Mesenchymal stem cell (in vitro differentiated cells and primary cell): Measurements from ENCODE around the gene SEZ6.

ENCODE experiments used
- DNase-seq: peaks from one replicate; pipeline ENCODE4 v3.0.0-alpha.2; 2013
- H2AFZ ChIP-seq: one replicate; pipeline ENCODE4 v1.6.1; 2013; ENCODE audit warnings: low read depth, mild to moderate bottlenecking, control low read depth, inconsistent platforms, low read length, moderate library complexity
- H2AK5ac ChIP-seq: 2 replicates; pipeline ENCODE4 v1.6.1; 2013; ENCODE audit warnings: low read length, moderate library complexity, mild to moderate bottlenecking, inconsistent platforms; ENCODE audit not compliant: severe bottlenecking
- H2BK120ac ChIP-seq: one replicate; pipeline ENCODE4 v1.6.1; 2013; ENCODE audit warnings: low read depth, mild to moderate bottlenecking, inconsistent platforms, low read length, moderate library complexity
- H2BK12ac ChIP-seq, 2 experiments: one replicate each; pipeline ENCODE4 v1.6.1; 2013; ENCODE audit warnings: inconsistent platforms in 2 of 2, low read length in 2 of 2, mild to moderate bottlenecking in 2 of 2, moderate library complexity in 2 of 2, control low read depth in 1 of 2
- H2BK15ac ChIP-seq: one replicate; pipeline ENCODE4 v1.6.1; 2013; ENCODE audit warnings: mild to moderate bottlenecking, low read depth, inconsistent platforms; ENCODE audit not compliant: poor library complexity, severe bottlenecking
- H2BK5ac ChIP-seq: 2 replicates; pipeline ENCODE4 v1.6.1; 2013; ENCODE audit warnings: low read depth, mild to moderate bottlenecking, low read length, control low read depth, inconsistent platforms; ENCODE audit not compliant: poor library complexity, severe bottlenecking
- H3K14ac ChIP-seq, 2 experiments: one replicate each; pipeline ENCODE4 v1.6.1; 2013; ENCODE audit warnings: inconsistent platforms in 2 of 2, low read length in 2 of 2, control low read depth in 1 of 2, mild to moderate bottlenecking in 1 of 2, moderate library complexity in 1 of 2
- H3K18ac ChIP-seq, 2 experiments: one replicate each; pipeline ENCODE4 v1.6.1; 2013; ENCODE audit warnings: inconsistent platforms in 2 of 2, low read length in 2 of 2, control low read depth in 1 of 2, low read depth in 1 of 2, mild to moderate bottlenecking in 1 of 2
- H3K23ac ChIP-seq, 2 experiments: one replicate each; pipeline ENCODE4 v1.6.1; 2013; ENCODE audit warnings: inconsistent platforms in 2 of 2, low read length in 2 of 2, mild to moderate bottlenecking in 2 of 2, moderate library complexity in 2 of 2, control low read depth in 1 of 2
- H3K27ac ChIP-seq: 2 replicates; pipeline ENCODE4 v1.5.1; 2013; ENCODE audit warnings: mild to moderate bottlenecking, moderate library complexity, low read length, control low read depth, inconsistent platforms; ENCODE audit not compliant: poor library complexity, severe bottlenecking
- H3K27me3 ChIP-seq, 2 experiments: 2 replicates each; pipeline versions ENCODE4 v1.6.1 to v1.7.0; 2013; ENCODE audit warnings: low read length in 2 of 2, mild to moderate bottlenecking in 2 of 2, moderate library complexity in 2 of 2, control low read depth in 1 of 2, inconsistent platforms in 1 of 2; ENCODE audit not compliant: control insufficient read depth in 1 of 2, insufficient read depth in 1 of 2
- H3K36me3 ChIP-seq, 2 experiments: 2 replicates each; pipeline versions ENCODE4 v1.6.1 to v1.7.0; 2013; ENCODE audit warnings: low read length in 2 of 2, control low read depth in 1 of 2, inconsistent platforms in 1 of 2, low read depth in 1 of 2, mild to moderate bottlenecking in 1 of 2; ENCODE audit not compliant: insufficient read depth in 2 of 2, control insufficient read depth in 1 of 2
- H3K4ac ChIP-seq, 2 experiments: one replicate each; pipeline ENCODE4 v1.6.1; 2013; ENCODE audit warnings: inconsistent platforms in 2 of 2, low read length in 2 of 2, mild to moderate bottlenecking in 2 of 2, moderate library complexity in 2 of 2, control low read depth in 1 of 2, low read depth in 1 of 2
- H3K4me1 ChIP-seq: 2 replicates; pipeline ENCODE4 v1.6.1; 2013; ENCODE audit warnings: low read depth, low read length, control low read depth; ENCODE audit not compliant: control insufficient read depth, insufficient read depth
- H3K4me2 ChIP-seq: 2 replicates; pipeline ENCODE4 v1.6.1; 2013; ENCODE audit warnings: low read length, mild to moderate bottlenecking, inconsistent platforms; ENCODE audit not compliant: poor library complexity, severe bottlenecking
- H3K4me3 ChIP-seq, 2 experiments: 2 replicates each; pipeline versions ENCODE4 v1.5.1 to v1.7.0; 2013; ENCODE audit warnings: low read length in 2 of 2, mild to moderate bottlenecking in 2 of 2, control low read depth in 1 of 2, low read depth in 1 of 2; ENCODE audit not compliant: insufficient read depth in 1 of 2
- H3K79me1 ChIP-seq: replicated peaks from 2 replicates; pipeline ENCODE4 v1.6.1; 2013; ENCODE audit warnings: mild to moderate bottlenecking, control low read depth, low read length, inconsistent platforms; ENCODE audit not compliant: poor library complexity, severe bottlenecking
- H3K9ac ChIP-seq: 2 replicates; pipeline ENCODE4 v1.7.0; 2013; ENCODE audit warnings: mild to moderate bottlenecking, low read length, moderate library complexity
- H3K9me3 ChIP-seq: 2 replicates; pipeline ENCODE4 v1.7.0; 2013; ENCODE audit warnings: mild to moderate bottlenecking, low read length; ENCODE audit not compliant: control insufficient read depth
- H4K8ac ChIP-seq: one replicate; pipeline ENCODE4 v1.6.1; 2013; ENCODE audit warnings: inconsistent platforms, mild to moderate bottlenecking, low read length, moderate library complexity
- H4K91ac ChIP-seq: one replicate; pipeline ENCODE4 v1.6.1; 2013; ENCODE audit warnings: mild to moderate bottlenecking, low read length, inconsistent platforms
- WGBS: methylation state at CpG from one replicate; pipeline ENCODE4 v1.1.7; 2013; ENCODE audit warnings: mixed read lengths; 5-methylcytosine and 5-hydroxymethylcytosine counted together

The SEZ6 gene

GRCh38 chr17:28929787-28930186 is 76.0 kb downstream of the SEZ6 start:
- Histone ChIP-seq H3K4me1 (peaks cover 6% of the 10 kb centered on the region), H3K14ac (no peak overlapping the region), H2BK120ac (no peak overlapping the region), H3K27ac (no peak overlapping the region), H3K4me3 (no peak overlapping the region), H2BK5ac (no peak overlapping the region), H3K4me2 (no peak overlapping the region), H3K18ac (no peak overlapping the region), H3K4ac (no peak overlapping the region), H3K9ac (no peak overlapping the region), H2BK12ac (no peak overlapping the region), H3K79me1 (peaks cover 4% of the 10 kb centered on the region), H3K27me3 (no peaks in the 10 kb centered on the region), H4K91ac (no peak overlapping the region), H3K36me3 (peaks cover 30 to 39% of the 10 kb centered on the region in 2 experiments), H2BK15ac (no peak overlapping the region), H3K23ac (no peak overlapping the region), H2AK5ac (no peak overlapping the region), H2AFZ (no peak overlapping the region), H4K8ac (no peak overlapping the region), H3K9me3 (peaks cover 9% of the 10 kb centered on the region)
- WGBS: 99% methylated on average over 2 of the region's 2 CpGs
- DNase-seq: no peak

- Histone ChIP-seq H4K91ac (no peak overlapping the region), H3K27me3 (no peaks in the 10 kb centered on the region), H3K9ac (no peak overlapping the region), H3K4me3 (no peak overlapping the region), H2BK12ac (no peak overlapping the region), H3K36me3 (peaks cover 34 to 50% of the 10 kb centered on the region in 2 experiments), H3K4ac (no peak overlapping the region), H2BK120ac (no peak overlapping the region), H3K23ac (no peak overlapping the region), H3K4me1 (peaks cover 6% of the 10 kb centered on the region), H3K9me3 (peaks cover 9% of the 10 kb centered on the region), H3K4me2 (no peak overlapping the region), H2AFZ (no peak overlapping the region), H3K27ac (no peak overlapping the region), H4K8ac (no peak overlapping the region), H3K14ac (no peak overlapping the region), H3K18ac (no peak overlapping the region), H3K79me1 (peaks cover 8% of the 10 kb centered on the region), H2BK15ac (no peak overlapping the region), H2AK5ac (no peak overlapping the region), H2BK5ac (no peak overlapping the region)
- peak; percentile 52 for DNase-seq
- 87% methylated on average over 2 of the region's 2 CpGs for WGBS
These were observed 77.8 kb downstream of the SEZ6 start for GRCh38 chr17:28928061-28928460.

GRCh38 chr17:28926786-28927185 is 79.0 kb downstream of the SEZ6 start:
- Histone ChIP-seq H2BK12ac (peak overlapping the region; percentile 4 to 38), H4K8ac (peak overlapping the region; percentile 45), H3K27ac (peak overlapping the region; percentile 50), H3K4ac (peak overlapping the region in 1 of 2 experiments; percentile 70), H3K18ac (peak overlapping the region; percentile 40 to 87), H2AFZ (no peak overlapping the region), H3K4me1 (peaks cover 6% of the 10 kb centered on the region), H3K4me3 (no peak overlapping the region), H3K23ac (peak overlapping the region in 1 of 2 experiments; percentile 66), H2BK15ac (peak overlapping the region; percentile 26), H3K4me2 (no peak overlapping the region), H3K27me3 (no peaks in the 10 kb centered on the region), H3K14ac (no peak overlapping the region), H2BK120ac (no peak overlapping the region), H2BK5ac (no peak overlapping the region), H4K91ac (peak overlapping the region; percentile 70), H3K9ac (peak overlapping the region; percentile 21), H2AK5ac (no peak overlapping the region), H3K9me3 (peaks cover 9% of the 10 kb centered on the region), H3K79me1 (peaks cover 10% of the 10 kb centered on the region), H3K36me3 (peaks cover 26 to 63% of the 10 kb centered on the region in 2 experiments)
- WGBS: 81% methylated on average over 4 of the region's 4 CpGs
- peak; percentile 38 for DNase-seq

- 81% methylated on average over 2 of the region's 2 CpGs for WGBS
- no peak overlapping the region for H2BK15ac ChIP-seq
These were observed 79.5 kb downstream of the SEZ6 start for GRCh38 chr17:28926366-28926765.

More at GRCh38 chr17:28926366-28926765, 79.5 kb downstream of the SEZ6 start:
- Histone ChIP-seq H2AK5ac (no peak overlapping the region), H2BK5ac (no peak overlapping the region), H3K4ac (peak overlapping the region in 1 of 2 experiments; percentile 70), H3K9ac (peak overlapping the region; percentile 21), H2AFZ (no peak overlapping the region), H2BK120ac (no peak overlapping the region), H2BK12ac (peak overlapping the region; percentile 4 to 38), H3K27ac (peak overlapping the region; percentile 50), H3K4me3 (no peak overlapping the region), H3K23ac (peak overlapping the region in 1 of 2 experiments; percentile 66), H4K8ac (peak overlapping the region; percentile 45), H4K91ac (peak overlapping the region; percentile 70), H3K9me3 (peaks cover 9% of the 10 kb centered on the region), H3K36me3 (peaks cover 24 to 67% of the 10 kb centered on the region in 2 experiments), H3K14ac (no peak overlapping the region), H3K27me3 (no peaks in the 10 kb centered on the region), H3K18ac (peak overlapping the region in 1 of 2 experiments; percentile 87), H3K79me1 (peaks cover 11% of the 10 kb centered on the region), H3K4me2 (no peak overlapping the region), H3K4me1 (peaks cover 6% of the 10 kb centered on the region)
- DNase-seq: no peak
